Hindlimb muscle (tissue), 1 donor: ENCODE data around the gene CYP21A2. TPM values are rescaled to one million over a fixed set of nuclear protein-coding genes. Genes with fewer than 3 reads are reported as not detected.

Experiments used
- DNase-seq: peaks from one replicate; pipeline ENCODE4 v3.0.0-alpha.2; 2013
- polyA plus RNA-seq: library from polyadenylated mRNA; unstranded; fragments of 120-200 nt; gene quantifications from one replicate; pipeline ENCODE4 v1.2.1, GENCODE V29; 2013; ENCODE audit not compliant: insufficient read length

CYP21A2 gene
- polyA plus RNA-seq, 1 donor: 1.8 TPM

DNA sequence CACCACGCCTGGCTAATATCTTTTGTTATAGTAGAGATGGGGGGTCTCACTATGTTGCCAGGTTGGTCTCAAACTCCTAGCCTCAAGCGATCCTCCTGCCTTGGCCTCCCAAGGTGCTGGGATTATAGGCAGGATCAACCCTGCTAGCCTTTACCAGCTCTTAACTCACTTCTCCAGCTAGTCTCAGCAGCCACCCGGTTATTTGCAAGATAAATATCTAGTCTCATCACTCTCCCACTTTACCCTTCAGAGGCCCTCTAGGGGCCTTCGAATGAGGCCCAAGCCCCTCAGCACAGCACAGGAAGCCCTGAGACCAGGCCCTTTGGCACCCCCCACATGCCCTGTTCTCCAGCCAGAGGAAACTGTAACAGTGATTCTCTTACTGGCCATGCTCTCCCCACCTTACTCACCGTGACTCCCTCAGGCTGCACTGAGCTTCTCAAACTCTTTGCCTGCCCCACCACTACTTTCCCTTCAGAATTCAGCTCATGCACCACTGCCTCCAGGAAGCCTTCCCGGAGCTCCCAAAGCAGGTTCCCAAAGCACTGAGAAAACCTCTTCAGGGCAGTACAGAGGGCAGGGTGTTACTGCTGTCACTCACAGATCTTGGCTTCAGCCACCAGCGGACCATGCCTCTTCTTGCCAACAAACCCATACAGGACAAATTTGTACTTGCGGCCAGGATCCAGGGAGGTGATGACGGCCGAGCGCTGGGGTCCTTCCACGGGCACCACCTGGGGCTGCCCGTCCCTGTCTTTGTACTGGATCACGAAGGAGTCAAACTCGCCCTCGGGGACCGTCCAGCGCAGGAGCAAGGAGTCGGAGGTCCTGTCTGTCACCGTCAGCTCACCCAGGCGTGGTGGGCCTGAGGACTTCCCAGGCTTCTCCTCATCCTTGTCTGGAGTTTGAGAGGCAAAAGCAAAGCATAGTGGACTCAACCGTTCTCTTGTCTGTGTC is 45.9 kb downstream of the CYP21A2 start:
- no peak for DNase-seq

- DNase-seq: no peak
These were observed 46.6 kb downstream of the CYP21A2 start for GRCh38 chr6:32084780-32085179.

DNA sequence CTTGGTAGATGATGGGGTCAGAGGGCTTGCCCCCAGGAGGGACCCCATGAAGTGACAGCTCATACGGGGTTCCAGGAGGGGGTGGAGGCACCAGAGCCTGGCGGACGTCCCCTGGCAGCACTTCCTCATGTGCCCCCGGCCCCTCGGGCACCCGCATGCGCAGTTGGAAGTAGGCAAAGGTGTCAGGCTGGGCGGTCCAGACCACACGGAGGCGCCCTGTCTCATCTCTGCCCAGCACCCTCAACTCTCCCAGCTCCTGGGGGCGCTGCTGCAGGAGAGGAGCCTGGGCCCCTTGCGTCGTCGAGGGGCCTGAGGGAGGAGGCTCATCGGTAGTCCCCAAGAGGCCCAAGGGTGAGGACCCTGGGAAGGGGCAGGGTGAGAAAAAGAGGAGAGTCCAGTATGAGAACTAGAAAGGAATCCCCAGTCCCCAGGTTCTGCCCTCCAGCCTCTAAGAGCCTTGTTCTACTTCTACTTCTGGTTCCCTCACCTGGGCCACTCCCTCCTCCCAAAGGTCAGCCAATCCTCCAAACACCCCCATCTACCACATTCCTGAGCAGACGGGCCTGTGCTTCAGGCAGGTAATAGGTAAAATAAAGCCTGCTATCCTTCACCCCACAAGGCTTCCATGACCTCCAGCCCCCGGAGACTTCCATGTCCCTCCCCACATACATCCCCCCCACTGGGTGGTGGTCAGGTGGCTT is 47.7 kb downstream of the CYP21A2 start:
- DNase-seq: no peak

- DNase-seq: no peak
These were observed 48.7 kb downstream of the CYP21A2 start for GRCh38 chr6:32086661-32087573.

GRCh38 chr6:32087574-32088486 is 49.6 kb downstream of the CYP21A2 start:
- peak; percentile 77 for DNase-seq

DNA sequence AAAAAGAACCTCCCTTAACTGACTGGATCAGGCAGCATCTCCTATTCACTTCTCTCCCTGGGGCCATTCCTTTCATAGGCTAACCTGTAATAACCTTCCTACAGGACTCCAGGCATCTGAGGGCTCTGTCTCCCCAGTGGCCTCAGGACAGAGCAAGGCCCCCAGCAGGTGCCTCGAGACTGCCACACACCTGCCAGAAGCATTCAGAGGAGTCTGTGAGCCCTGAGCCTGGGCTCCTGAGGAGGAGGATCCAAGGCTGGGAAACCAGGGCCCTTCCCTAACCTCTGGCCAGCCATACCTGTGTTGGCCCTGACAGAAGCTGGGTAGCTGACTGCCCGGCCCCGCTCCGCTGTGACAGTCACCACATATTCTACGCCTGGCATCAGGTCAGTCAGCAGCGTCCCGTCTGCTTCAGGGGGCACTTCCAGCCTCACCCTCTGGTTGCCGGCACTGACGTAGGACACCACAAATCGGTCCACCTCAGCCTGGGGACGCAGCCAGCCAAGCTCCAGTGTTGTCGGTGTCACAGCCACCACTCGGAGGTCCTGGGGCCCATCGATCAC is 50.4 kb downstream of the CYP21A2 start:
- no peak for DNase-seq

DNA sequence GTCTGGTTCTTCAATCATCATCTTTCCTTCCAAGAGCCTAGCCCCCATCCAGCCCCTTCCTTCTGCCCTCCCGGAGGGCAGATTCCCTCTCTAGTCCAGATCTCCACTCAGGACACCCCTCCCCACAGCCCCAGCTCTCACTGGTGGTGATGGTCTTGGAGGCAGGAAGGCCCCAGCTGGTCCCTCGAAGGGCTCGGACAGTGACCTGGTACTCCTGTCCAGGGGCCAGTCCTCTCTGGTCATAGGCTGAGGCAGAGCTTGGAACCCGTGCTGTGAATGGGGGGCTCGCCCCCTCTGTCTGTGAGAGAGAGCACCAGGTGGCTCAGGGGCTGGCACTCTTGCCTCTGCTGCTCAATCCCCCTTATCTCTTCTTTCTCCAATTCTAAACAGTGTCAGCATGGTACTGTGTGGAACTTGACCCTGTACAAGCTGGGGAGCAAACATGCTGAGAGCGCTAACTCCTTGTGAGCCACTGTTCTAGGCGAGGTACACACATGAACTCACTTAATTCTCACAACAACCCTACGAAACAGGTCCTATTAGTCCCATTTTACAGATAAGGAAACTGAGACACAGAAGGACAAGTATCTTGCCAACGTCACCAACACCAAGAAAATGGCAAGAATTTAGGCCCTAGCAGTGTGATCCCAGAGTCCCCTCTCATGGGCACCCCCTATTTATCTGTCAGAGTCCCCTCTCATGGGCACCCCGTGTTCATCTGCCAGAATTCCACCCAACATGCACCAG is 51.0 kb downstream of the CYP21A2 start:
- no peak for DNase-seq

Other genes starting within 250 kb of the CYP21A2 start
- gene VARS1, start 242.7 kb upstream of the CYP21A2 start, polyA plus RNA-seq: 48.6 TPM
- 51.7 TPM for gene LSM2, start 231.4 kb upstream of the CYP21A2 start, polyA plus RNA-seq
- gene HSPA1L, start 223.1 kb upstream of the CYP21A2 start, polyA plus RNA-seq: 3.7 TPM
- 84.3 TPM for gene HSPA1A, start 222.9 kb upstream of the CYP21A2 start, polyA plus RNA-seq
- gene HSPA1B, start 210.7 kb upstream of the CYP21A2 start, polyA plus RNA-seq: 61.2 TPM
- 17.7 TPM for gene NEU1, start 175.6 kb upstream of the CYP21A2 start, polyA plus RNA-seq
- 0.23 TPM for gene SLC44A4, start 159.4 kb upstream of the CYP21A2 start, polyA plus RNA-seq
- 33.6 TPM for gene EHMT2, start 140.7 kb upstream of the CYP21A2 start, polyA plus RNA-seq
- gene ZBTB12, start 136.3 kb upstream of the CYP21A2 start, polyA plus RNA-seq: 10.9 TPM
- gene C2, start 110.7 kb upstream of the CYP21A2 start, polyA plus RNA-seq: 11.1 TPM
- gene CFB, start 92.3 kb upstream of the CYP21A2 start, polyA plus RNA-seq: 1.7 TPM
- gene NELFE, start 79.4 kb upstream of the CYP21A2 start, polyA plus RNA-seq: 69.7 TPM
- gene SKIC2, start 79.2 kb upstream of the CYP21A2 start, polyA plus RNA-seq: 28.5 TPM
- gene DXO, start 66.3 kb upstream of the CYP21A2 start, polyA plus RNA-seq: 16.8 TPM
- gene C4A, start 56.4 kb upstream of the CYP21A2 start, polyA plus RNA-seq: 55.9 TPM
- gene C4B, start 23.6 kb upstream of the CYP21A2 start, polyA plus RNA-seq: 67.2 TPM
- 125 TPM for gene TNXB, start 70.9 kb downstream of the CYP21A2 start, polyA plus RNA-seq
- 49.0 TPM for gene ATF6B, start 89.8 kb downstream of the CYP21A2 start, polyA plus RNA-seq
- 3.6 TPM for gene FKBPL, start 91.9 kb downstream of the CYP21A2 start, polyA plus RNA-seq
- gene PRRT1, start 113.5 kb downstream of the CYP21A2 start, polyA plus RNA-seq: 1.6 TPM
- gene PPT2, start 115.7 kb downstream of the CYP21A2 start, polyA plus RNA-seq: 42.8 TPM
- 29.5 TPM for gene EGFL8, start 126.2 kb downstream of the CYP21A2 start, polyA plus RNA-seq
- gene AGPAT1, start 137.7 kb downstream of the CYP21A2 start, polyA plus RNA-seq: 66.1 TPM
- gene RNF5, start 140.0 kb downstream of the CYP21A2 start, polyA plus RNA-seq: 50.9 TPM
- gene AGER, start 145.8 kb downstream of the CYP21A2 start, polyA plus RNA-seq: 6.7 TPM
- 109 TPM for gene PBX2, start 151.8 kb downstream of the CYP21A2 start, polyA plus RNA-seq
- gene GPSM3, start 154.2 kb downstream of the CYP21A2 start, polyA plus RNA-seq: 9.9 TPM
- gene NOTCH4, start 185.7 kb downstream of the CYP21A2 start, polyA plus RNA-seq: 25.1 TPM